PC-3 (cell line): Measurements from ENCODE around the gene PIK3R2. TPM values are rescaled to one million over a fixed set of nuclear protein-coding genes. Genes with fewer than 3 reads are reported as not detected.
"Not testable (repeated sequence)": the region's sequence is repeated elsewhere in the genome, so short reads cannot be mapped to it uniquely, and the experiment has no call there.

ENCODE experiments used
- ATAC-seq: fragments of 200-7000 bp; cut with Tn5 transposase; 2 replicates; pipeline ENCODE4 v1.9.1; 2020; ENCODE audit warnings: mild to moderate bottlenecking, moderate library complexity
- Bru-seq: library from RNA; stranded (reverse); fragments of 400-500 nt; gene quantifications from one replicate; lab custom pipeline; 2021; lab: Mats Ljungman, UMichigan
- BruChase-seq, 2 experiments: library from RNA; stranded (reverse); fragments of 400-500 nt; gene quantifications; one replicate each; lab custom pipeline; 2021; lab: Mats Ljungman, UMichigan
- BruUV-seq: library from RNA; stranded (reverse); fragments of 400-500 nt; replicated peaks from 2 replicates; lab custom pipeline; 2021; lab: Mats Ljungman, UMichigan
- CTCF ChIA-PET: fragments of 300-600 bp; sonication (Branson Sonifier 250); formaldehyde crosslinking; loops from one replicate; lab custom pipeline; 2022; ENCODE audit warnings: antibody characterized with exemption; lab: Charles Lee
- POLR2A ChIA-PET: fragments of 300-600 bp; sonication (Branson Sonifier 250); formaldehyde crosslinking; loops from one replicate; lab custom pipeline; 2022; ENCODE audit warnings: antibody characterized with exemption; ENCODE audit not compliant: unreplicated experiment; lab: Charles Lee
- DNase-seq: peaks from one replicate; pipeline ENCODE4 v3.0.0-alpha.2; 2015
- H2AFZ ChIP-seq: fragments of 300-600 bp; sonication (generic); 2 replicates; pipeline ENCODE4 v1.6.0; 2016; ENCODE audit warnings: antibody characterized with exemption, low read length
- H3F3A ChIP-seq: fragments of 300-600 bp; sonication (generic); one replicate; pipeline ENCODE4 v1.6.0; 2017; ENCODE audit warnings: antibody characterized with exemption, low read length, control low read depth, mild to moderate bottlenecking; ENCODE audit not compliant: unreplicated experiment
- H3K27ac ChIP-seq: fragments of 300-600 bp; sonication (generic); 2 replicates; pipeline ENCODE4 v1.5.1; 2016; ENCODE audit warnings: mild to moderate bottlenecking, low read length
- H3K27me3 ChIP-seq: fragments of 300-600 bp; sonication (generic); 2 replicates; pipeline ENCODE4 v1.6.1; 2016; ENCODE audit warnings: low read length, mixed read lengths
- H3K36me3 ChIP-seq: fragments of 300-600 bp; sonication (generic); 2 replicates; pipeline ENCODE4 v1.6.1; 2016; ENCODE audit warnings: low read depth, mixed run types, low read length, mixed read lengths
- H3K4me1 ChIP-seq: fragments of 300-600 bp; sonication (generic); 2 replicates; pipeline ENCODE4 v1.5.1; 2016; ENCODE audit warnings: low read length; ENCODE audit not compliant: insufficient read depth
- H3K4me2 ChIP-seq: fragments of 300-600 bp; sonication (generic); 2 replicates; pipeline ENCODE4 v1.6.0; 2016; ENCODE audit warnings: low read length
- H3K4me3 ChIP-seq: fragments of 300-600 bp; sonication (generic); 2 replicates; pipeline ENCODE4 v1.5.1; 2016; ENCODE audit warnings: mild to moderate bottlenecking, low read length, mixed read lengths
- H3K79me2 ChIP-seq: fragments of 300-600 bp; sonication (generic); 2 replicates; pipeline ENCODE4 v1.6.1; 2017; ENCODE audit warnings: low read length, mixed read lengths
- H3K9ac ChIP-seq: fragments of 300-600 bp; sonication (generic); 2 replicates; pipeline ENCODE4 v1.6.0; 2016; ENCODE audit warnings: mild to moderate bottlenecking, low read length
- H3K9me2 ChIP-seq: fragments of 300-600 bp; sonication (generic); replicated peaks from 2 replicates; pipeline ENCODE4 v1.6.1; 2016; ENCODE audit warnings: mixed run types, low read length, mixed read lengths
- H3K9me3 ChIP-seq: fragments of 300-600 bp; sonication (generic); 2 replicates; pipeline ENCODE4 v1.6.1; 2016; ENCODE audit warnings: low read length, mixed read lengths
- H4K20me1 ChIP-seq: fragments of 300-600 bp; sonication (generic); 2 replicates; pipeline ENCODE4 v1.6.1; 2016; ENCODE audit warnings: low read length, mixed read lengths
- EZH2 ChIP-seq: fragments of 300-600 bp; sonication (generic); IDR thresholded peaks from one replicate; pipeline ENCODE4 v1.6.1; 2017; ENCODE audit warnings: antibody characterized with exemption, mild to moderate bottlenecking, low read length; ENCODE audit not compliant: unreplicated experiment
- EZH2phosphoT487 ChIP-seq: fragments of 300-600 bp; sonication (generic); IDR thresholded peaks from 2 replicates; pipeline ENCODE4 v1.6.1; 2018; ENCODE audit warnings: mild to moderate bottlenecking, antibody characterized with exemption, low read length, borderline replicate concordance
- intact Hi-C: fragments of 100-400 bp; cut with micrococcal nuclease; formaldehyde crosslinking; loops from 2 replicates; pipeline ENCODE4 v1.9.0; 2023
- long read RNA-seq: library from polyadenylated mRNA; unstranded; transcript quantifications from one replicate; pipeline ENCODE4 v2.0.0, GENCODE V29; 2021; ENCODE audit not compliant: unreplicated experiment
- total RNA-seq: library from RNA; depleted of rRNA; stranded (reverse); fragments of >200 nt; gene quantifications from 2 replicates; pipeline ENCODE4 v1.2.3, GENCODE V29; 2014; rRNA removed
- TF ChIP-seq, protein P1 (sequence below): fragments of 300-600 bp; sonication (generic); conservative IDR thresholded peaks from 2 replicates; pipeline ENCODE4 v1.5.1; 2017; ENCODE audit warnings: antibody characterized with exemption, low read depth, mild to moderate bottlenecking, low read length

Gene PIK3R2
- total RNA-seq (13.9 and 15.8 TPM in 2 replicates), Bru-seq, nascent RNA (percentile 66 among the genes with signal in this experiment), BruChase-seq, experiment 1, labeled RNA remaining after a 6-hour chase (percentile 83 among the genes with signal in this experiment), BruChase-seq, experiment 2, labeled RNA remaining after a 2-hour chase (percentile 78 among the genes with signal in this experiment)
- long read RNA-seq, full-length matches to known transcripts = 36 of 55 reads
- long read RNA-seq, partial matches to known transcripts = 9 of 55 reads
- long read RNA-seq, other reads (novel, unspliced or antisense) = 10 of 55 reads

DNA sequence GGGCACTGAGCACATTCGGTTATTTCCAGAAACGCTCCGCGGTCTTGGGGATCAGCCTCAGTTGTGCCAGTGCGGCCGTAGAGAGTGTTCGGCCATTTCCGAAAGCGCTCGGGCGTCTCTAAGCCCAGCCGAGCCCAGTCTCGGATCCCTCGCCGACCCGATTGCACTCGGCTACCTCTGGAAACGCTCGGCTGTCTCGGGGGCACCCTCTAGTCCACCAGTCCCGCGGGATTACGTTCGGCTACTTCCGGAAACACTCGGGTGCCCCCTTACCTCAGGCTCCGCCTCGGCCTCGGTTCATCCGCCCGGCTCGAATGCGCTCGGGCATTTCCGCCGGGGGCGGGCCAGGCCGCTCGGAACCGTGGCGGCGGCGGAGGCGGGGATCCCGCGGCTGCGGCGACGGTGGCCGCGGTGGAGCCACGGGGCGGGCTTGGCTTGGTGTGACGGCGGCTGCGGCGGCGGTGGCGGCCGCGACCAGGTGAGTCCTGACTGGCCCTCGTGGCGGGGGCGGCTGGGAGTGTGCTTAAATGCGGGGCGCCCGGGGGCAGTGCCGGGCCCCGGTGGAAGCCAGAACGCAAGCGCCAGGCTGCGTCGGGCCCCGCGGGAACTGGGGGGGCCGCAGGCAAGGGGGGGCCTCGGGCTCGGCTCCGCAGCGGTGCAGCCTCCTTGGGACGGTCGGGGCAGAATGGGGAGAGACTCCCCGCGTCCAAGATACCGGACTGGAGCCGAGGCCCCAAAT is at the start of gene PIK3R2:
Gene PIK3R2 (plus strand): TSS at position 347 of the 739 bp plus-strand sequence. CDS start 2,717 bp downstream, outside the sequence.
- H3K79me2 ChIP-seq = peaks cover 30% of the 10 kb centered on the region
- H3K9me2 ChIP-seq = no peaks in the 10 kb centered on the region
- peak; percentile 89 for ATAC-seq
- TF ChIP-seq, protein P1, sequence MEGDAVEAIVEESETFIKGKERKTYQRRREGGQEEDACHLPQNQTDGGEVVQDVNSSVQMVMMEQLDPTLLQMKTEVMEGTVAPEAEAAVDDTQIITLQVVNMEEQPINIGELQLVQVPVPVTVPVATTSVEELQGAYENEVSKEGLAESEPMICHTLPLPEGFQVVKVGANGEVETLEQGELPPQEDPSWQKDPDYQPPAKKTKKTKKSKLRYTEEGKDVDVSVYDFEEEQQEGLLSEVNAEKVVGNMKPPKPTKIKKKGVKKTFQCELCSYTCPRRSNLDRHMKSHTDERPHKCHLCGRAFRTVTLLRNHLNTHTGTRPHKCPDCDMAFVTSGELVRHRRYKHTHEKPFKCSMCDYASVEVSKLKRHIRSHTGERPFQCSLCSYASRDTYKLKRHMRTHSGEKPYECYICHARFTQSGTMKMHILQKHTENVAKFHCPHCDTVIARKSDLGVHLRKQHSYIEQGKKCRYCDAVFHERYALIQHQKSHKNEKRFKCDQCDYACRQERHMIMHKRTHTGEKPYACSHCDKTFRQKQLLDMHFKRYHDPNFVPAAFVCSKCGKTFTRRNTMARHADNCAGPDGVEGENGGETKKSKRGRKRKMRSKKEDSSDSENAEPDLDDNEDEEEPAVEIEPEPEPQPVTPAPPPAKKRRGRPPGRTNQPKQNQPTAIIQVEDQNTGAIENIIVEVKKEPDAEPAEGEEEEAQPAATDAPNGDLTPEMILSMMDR = no peak
- no peak for TF ChIP-seq EZH2phosphoT487
- no peak for TF ChIP-seq EZH2
- peaks cover 18% of the 10 kb centered on the region for H3K4me1 ChIP-seq
- peak; percentile 100 for DNase-seq
- ChIA-PET CTCF (interaction anchor here (0.6 to 1.5 kb wide), 2 partner anchors 40 to 58 kb away, joined by 3 to 13 read pairs; no protein-coding TSS in a partner anchor), POLR2A (no interaction called here)
- peak within 1 kb of the TSS; percentile 99 for H3K9ac ChIP-seq
- H3K4me2 ChIP-seq = peak within 1 kb of the TSS; percentile 99
- intact Hi-C loops = loop anchor here (1.0 kb wide), 1 partner anchor 40 kb away; no protein-coding TSS in a partner anchor
- H3K9me3 ChIP-seq = no peaks in the 10 kb centered on the region
- no TSS peak for BruUV-seq
- H3K36me3 ChIP-seq = 0 out of 2 replicates have a peak, but pooled peaks cover 5% of the 10 kb centered on the region
- peak within 1 kb of the TSS; percentile 94 for H2AFZ ChIP-seq
- no peaks in the 10 kb centered on the region for H3F3A ChIP-seq
- H3K4me3 ChIP-seq = peak within 1 kb of the TSS; percentile 80
- H3K27me3 ChIP-seq = no peaks in the 10 kb centered on the region
- H3K27ac ChIP-seq = peak within 1 kb of the TSS; percentile 46
- H4K20me1 ChIP-seq = no peaks in the 10 kb centered on the region; the same call in 1 of the 2 replicates

DNA sequence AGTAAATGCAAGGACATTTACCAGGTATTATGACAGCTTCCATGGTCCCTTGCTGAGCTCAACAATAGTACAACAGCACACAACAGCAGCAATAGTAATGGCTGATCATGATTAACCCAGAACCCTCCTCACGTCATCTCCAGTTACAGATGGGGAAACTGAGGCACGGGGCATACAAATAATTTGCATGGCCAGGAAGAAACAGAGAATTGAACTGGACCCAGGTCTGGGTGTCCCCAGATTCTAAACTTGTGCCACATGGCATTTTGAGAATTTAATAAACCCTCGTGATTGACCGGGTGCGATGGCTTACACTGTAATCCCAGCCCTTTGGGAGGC is 48.2 kb upstream of the PIK3R2 start:
- Histone ChIP-seq H3K27me3 (no peaks in the 10 kb centered on the region), H3K79me2 (no peaks in the 10 kb centered on the region), H3F3A (no peaks in the 10 kb centered on the region), H3K27ac (no peak overlapping the region), H3K9me3 (no peaks in the 10 kb centered on the region), H3K4me2 (peak overlapping the region; percentile 82), H2AFZ (peak overlapping the region; percentile 69), H3K9ac (no peak overlapping the region), H4K20me1 (no peaks in the 10 kb centered on the region), H3K4me1 (peaks cover 10% of the 10 kb centered on the region; the same call in 1 of the 2 replicates), H3K36me3 (no peaks in the 10 kb centered on the region), H3K4me3 (peak overlapping the region; percentile 61), H3K9me2 (no peaks in the 10 kb centered on the region)
- ChIA-PET CTCF (interaction anchor here (1.0 kb wide), 1 partner anchor 8 kb away, joined by 3 read pairs; no protein-coding TSS in a partner anchor), POLR2A (no interaction called here)
- intact Hi-C loops = no loop called here
- TF ChIP-seq, protein P1 = no peak
- TF ChIP-seq EZH2phosphoT487 = no peak
- no peak for TF ChIP-seq EZH2
- no TSS peak for BruUV-seq
- DNase-seq (no peak), ATAC-seq (no peak)

GRCh38 chr19:18105259-18105658 is 47.7 kb upstream of the PIK3R2 start:
- H3K79me2 ChIP-seq, H3K9me3 ChIP-seq, H3K36me3 ChIP-seq, intact Hi-C loops, H3K9me2 ChIP-seq, H4K20me1 ChIP-seq, H3K27me3 ChIP-seq, H3K9ac ChIP-seq, BruUV-seq, H2AFZ ChIP-seq, POLR2A ChIA-PET, ATAC-seq, H3K27ac ChIP-seq, DNase-seq, H3F3A ChIP-seq, H3K4me2 ChIP-seq, H3K4me3 ChIP-seq: not testable (repeated sequence)
- H3K4me1 ChIP-seq = peaks cover 10% of the 10 kb centered on the region; the same call in 1 of the 2 replicates
- CTCF ChIA-PET = interaction anchor here (1.0 kb wide), 1 partner anchor 8 kb away, joined by 3 read pairs; no protein-coding TSS in a partner anchor
